ENCODE measurements around the gene CMTM6.

DNA sequence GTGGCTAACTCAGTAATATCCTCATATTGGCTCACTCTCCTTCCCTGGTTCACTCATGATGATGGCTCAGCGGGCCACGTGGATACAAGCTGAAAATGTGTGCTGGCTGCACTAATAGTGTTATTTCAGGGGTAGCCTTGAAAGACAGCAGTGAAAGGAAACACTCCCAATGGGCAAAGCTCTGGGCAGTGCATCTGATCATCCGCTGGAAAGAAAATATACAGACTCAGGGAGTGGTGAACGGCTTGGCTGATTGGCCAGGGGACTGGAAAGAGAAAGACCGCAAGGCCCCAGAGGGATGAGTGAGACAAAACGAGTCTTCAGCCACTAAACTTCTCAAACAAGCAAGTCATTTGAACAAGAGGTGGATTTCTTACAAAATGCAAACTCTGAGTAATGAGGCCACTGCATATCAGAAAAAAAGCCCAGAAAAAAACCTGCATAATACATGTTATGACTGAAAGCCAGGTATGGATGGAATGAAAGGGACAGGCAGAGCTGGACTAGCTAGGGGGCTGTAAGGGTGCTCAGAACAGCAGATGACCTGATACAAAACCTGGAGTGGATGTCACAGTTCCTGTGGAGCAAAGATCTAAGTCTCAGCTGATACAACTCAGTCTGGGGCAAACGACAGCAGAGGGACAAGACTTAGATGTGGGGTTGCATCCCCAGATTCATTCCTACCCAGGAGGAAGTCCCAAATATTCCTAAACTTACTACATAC lies 33.3 kb downstream of the CMTM6 start:
- TF ChIP-seq EP300 (IDR thresholded peaks at IDR 0.05; ENCODE audit: borderline replicate concordance) (no peak), EGR1 (IDR thresholded peaks at IDR 0.05) (no peak)
